OCI-LY7 (cell line): ENCODE results near the gene AXL. TPM values are rescaled to one million over a fixed set of nuclear protein-coding genes. Genes with fewer than 3 reads are reported as not detected.

ENCODE experiments used
- BruUV-seq: library from RNA; stranded (reverse); fragments of 400-500 nt; replicated peaks from 2 replicates; lab custom pipeline; 2021; lab: Mats Ljungman, UMichigan
- CTCF ChIA-PET: fragments of 300-600 bp; sonication (Branson Sonifier 250); formaldehyde crosslinking; loops from one replicate; lab custom pipeline; 2022; ENCODE audit warnings: antibody characterized with exemption; ENCODE audit not compliant: unreplicated experiment; lab: Charles Lee
- POLR2A ChIA-PET: fragments of 300-600 bp; sonication (Branson Sonifier 250); formaldehyde crosslinking; loops from one replicate; lab custom pipeline; 2022; ENCODE audit warnings: antibody characterized with exemption; lab: Charles Lee
- DNase-seq: peaks from one replicate; pipeline ENCODE4 v3.0.0-alpha.2; 2015; ENCODE audit warnings: low spot score
- H2AFZ ChIP-seq: fragments of 200-600 bp; sonication (generic), shearing (Covaris generic); 2 replicates; pipeline ENCODE4 v1.6.1; 2014; ENCODE audit warnings: mild to moderate bottlenecking, antibody characterized with exemption, low read length, moderate library complexity
- H3K27ac ChIP-seq: fragments of 200-600 bp; sonication (generic); 2 replicates; pipeline ENCODE4 v1.5.1; 2014; ENCODE audit warnings: mixed run types, low read depth, mild to moderate bottlenecking, moderate library complexity, low read length, inconsistent platforms; ENCODE audit not compliant: poor library complexity, severe bottlenecking
- H3K36me3 ChIP-seq: fragments of 200-600 bp; sonication (generic); 2 replicates; pipeline ENCODE4 v1.6.1; 2014; ENCODE audit warnings: mild to moderate bottlenecking, antibody characterized with exemption, low read length, moderate library complexity, mixed read lengths; ENCODE audit not compliant: insufficient read depth
- H3K4me1 ChIP-seq: fragments of 200-600 bp; sonication (generic); 2 replicates; pipeline ENCODE4 v1.5.1; 2014; ENCODE audit warnings: mild to moderate bottlenecking, low read length; ENCODE audit not compliant: insufficient read depth, poor library complexity, severe bottlenecking
- H3K4me2 ChIP-seq: fragments of 200-600 bp; sonication (generic); 2 replicates; pipeline ENCODE4 v1.6.1; 2014; ENCODE audit warnings: mild to moderate bottlenecking, low read length
- H3K4me3 ChIP-seq: fragments of 200-600 bp; sonication (generic); 2 replicates; pipeline ENCODE4 v1.5.1; 2014; ENCODE audit warnings: mild to moderate bottlenecking, low read depth, low read length; ENCODE audit not compliant: poor library complexity, severe bottlenecking
- H3K79me2 ChIP-seq: fragments of 200-600 bp; sonication (generic); 2 replicates; pipeline ENCODE4 v1.6.1; 2016; ENCODE audit warnings: low read depth, mild to moderate bottlenecking, low read length, moderate library complexity, mixed read lengths; ENCODE audit not compliant: insufficient read depth
- H3K9me2 ChIP-seq: fragments of 200-600 bp; sonication (generic); 2 replicates; pipeline ENCODE4 v1.6.1; 2016; ENCODE audit warnings: mild to moderate bottlenecking, low read length, mixed read lengths; ENCODE audit not compliant: insufficient read depth
- H3K9me3 ChIP-seq: fragments of 200-600 bp; sonication (generic); 2 replicates; pipeline ENCODE4 v1.6.1; 2014; ENCODE audit warnings: mild to moderate bottlenecking, mixed run types, low read length, mixed read lengths
- H4K20me1 ChIP-seq: fragments of 200-600 bp; sonication (generic); 2 replicates; pipeline ENCODE4 v1.6.1; 2014; ENCODE audit warnings: mild to moderate bottlenecking, antibody characterized with exemption, low read length, moderate library complexity, mixed read lengths; ENCODE audit not compliant: insufficient read depth
- CTCF ChIP-seq: fragments of 200-600 bp; sonication (generic); conservative IDR thresholded peaks from 2 replicates; pipeline ENCODE4 v1.5.1; 2014; ENCODE audit warnings: mild to moderate bottlenecking, antibody characterized with exemption, low read length, moderate library complexity, mixed read lengths
- EZH2phosphoT487 ChIP-seq: fragments of 200-600 bp; sonication (generic); IDR thresholded peaks from 2 replicates; pipeline ENCODE4 v1.6.1; 2018; ENCODE audit warnings: low read depth, borderline replicate concordance, mild to moderate bottlenecking, mixed run types, antibody characterized with exemption, low read length, moderate library complexity, mixed read lengths
- intact Hi-C: fragments of 100-400 bp; cut with micrococcal nuclease; formaldehyde crosslinking; loops from one replicate; pipeline ENCODE4 v1.10.0; 2022; ENCODE audit not compliant: unreplicated experiment
- total RNA-seq, 2 experiments: library from RNA; depleted of rRNA in 1 of 2; stranded (reverse); fragments of >200 nt in 1 of 2; shearing (Covaris generic) in 1 of 2; gene quantifications; 2 replicates each; pipeline ENCODE4 v1.2.3, GENCODE V29; 2014 to 2022

AXL gene
- total RNA-seq, 2 experiments from 2014 or later, result not detected

DNA sequence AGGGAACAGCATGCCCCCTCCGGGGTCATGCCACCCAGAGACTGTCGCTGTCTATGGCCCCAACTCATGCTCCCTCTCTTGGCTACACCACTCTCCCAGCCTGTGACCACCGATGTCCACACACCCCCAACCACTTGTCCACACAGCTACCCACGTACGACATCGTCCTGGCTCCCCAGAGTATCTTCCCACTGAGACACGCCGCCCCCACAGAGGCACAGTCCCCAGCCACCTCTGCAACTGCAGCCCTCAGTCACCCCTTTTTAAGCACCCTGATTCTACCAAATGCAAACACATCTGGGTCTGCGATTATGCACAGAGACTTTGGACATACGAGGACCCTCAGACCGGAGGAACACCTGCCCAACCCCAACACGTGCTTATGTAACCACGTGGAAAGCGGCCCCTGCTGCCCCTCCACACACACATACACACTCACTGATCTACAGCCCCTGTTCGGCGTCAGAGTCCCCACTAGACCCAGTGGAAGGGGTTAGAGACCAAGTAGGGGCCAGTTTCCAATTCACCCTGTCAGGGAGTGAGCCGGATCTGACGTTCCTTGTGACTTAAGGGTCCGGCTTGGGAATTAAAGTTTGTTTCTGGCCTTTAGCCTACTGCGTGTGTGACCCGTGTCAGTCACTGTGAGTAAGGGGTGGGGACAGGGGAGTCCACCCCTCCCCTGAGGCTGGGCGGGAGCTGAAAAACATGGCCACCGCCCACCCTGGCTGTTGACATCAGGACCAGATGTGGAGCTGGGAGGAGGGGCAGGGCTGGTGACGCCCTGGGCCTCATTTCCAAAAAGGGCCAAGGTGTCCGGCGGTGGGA lies 11.9 kb upstream of the AXL start:
- CTCF ChIA-PET, result interaction anchor here (0.6 kb wide), 1 partner anchor 1300 kb away, joined by 3 read pairs; no protein-coding TSS in a partner anchor
- H4K20me1 ChIP-seq, result no peaks in the 10 kb centered on the region

DNA sequence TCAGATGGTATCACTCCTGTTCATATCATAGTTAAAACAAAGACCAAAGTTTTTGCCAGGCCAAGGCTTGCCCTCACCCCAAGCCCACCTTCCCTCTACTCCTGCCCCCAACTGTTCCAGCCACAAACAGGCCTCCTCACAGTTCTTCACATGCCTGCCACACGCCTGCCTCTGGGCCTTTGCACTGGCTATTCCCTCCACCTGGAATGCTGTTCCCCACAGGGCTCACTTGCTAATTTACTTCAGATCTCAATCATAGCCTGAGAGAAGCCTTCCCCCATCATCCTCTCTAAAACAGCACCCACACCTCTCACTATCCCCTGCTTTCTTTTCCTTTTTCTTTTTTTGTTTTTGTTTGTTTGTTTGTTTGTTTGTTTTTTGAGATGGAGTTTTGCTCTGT lies 4.9 kb upstream of the AXL start:
- no peaks in the 10 kb centered on the region for H3K4me1 ChIP-seq
- TF ChIP-seq EZH2phosphoT487, result no peak
- TF ChIP-seq CTCF, result no peak
- H3K9me2 ChIP-seq, result no peaks in the 10 kb centered on the region
- no peak for DNase-seq
- POLR2A ChIA-PET, result no interaction called here
- H3K36me3 ChIP-seq, result no peaks in the 10 kb centered on the region
- no peak overlapping the region for H3K27ac ChIP-seq
- no peaks in the 10 kb centered on the region for H4K20me1 ChIP-seq
- H3K79me2 ChIP-seq, result no peaks in the 10 kb centered on the region
- intact Hi-C loops, result no loop called here
- no peak overlapping the region for H3K4me3 ChIP-seq
- CTCF ChIA-PET, result no interaction called here
- H3K4me2 ChIP-seq, result no peak overlapping the region
- H3K9me3 ChIP-seq, result no peaks in the 10 kb centered on the region
- BruUV-seq, result no TSS peak
- H2AFZ ChIP-seq, result no peak overlapping the region

More for the DNA sequence above, 11.9 kb upstream of the AXL start:
- H3K79me2 ChIP-seq, result no peaks in the 10 kb centered on the region
- intact Hi-C loops, result no loop called here
- no peak for DNase-seq
- no peaks in the 10 kb centered on the region for H3K4me1 ChIP-seq
- POLR2A ChIA-PET, result no interaction called here
- no peaks in the 10 kb centered on the region for H3K9me2 ChIP-seq
- no peaks in the 10 kb centered on the region for H3K36me3 ChIP-seq
- no peaks in the 10 kb centered on the region for H3K9me3 ChIP-seq
- no peak for TF ChIP-seq CTCF
- TF ChIP-seq EZH2phosphoT487, result no peak
- H3K4me2 ChIP-seq, result no peak overlapping the region
- H3K4me3 ChIP-seq, result no peak overlapping the region
- BruUV-seq, result no TSS peak
- H2AFZ ChIP-seq, result no peak overlapping the region
- H3K27ac ChIP-seq, result no peak overlapping the region

DNA sequence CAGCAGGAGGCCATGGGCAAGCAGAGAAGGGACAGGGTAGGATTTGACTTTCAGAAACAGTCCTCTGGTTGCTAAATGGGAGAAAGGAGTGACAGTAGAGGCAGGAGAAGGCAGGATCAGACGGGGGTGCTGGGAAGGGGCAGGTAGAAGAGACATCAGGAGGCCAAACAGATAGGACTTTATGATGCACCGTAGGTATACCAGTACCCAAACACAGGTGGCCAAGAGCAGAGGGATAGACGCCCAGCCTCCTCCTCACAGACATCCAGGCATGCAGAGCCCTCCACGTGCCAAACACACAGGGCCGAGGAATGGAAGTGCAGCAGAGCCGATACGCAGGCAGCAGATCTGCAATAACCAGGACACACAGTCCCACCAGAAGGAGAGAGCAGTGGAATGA lies 1.3 kb upstream of the AXL start:
- no peak overlapping the region for H3K27ac ChIP-seq
- CTCF ChIA-PET, result no interaction called here
- H3K9me3 ChIP-seq, result no peaks in the 10 kb centered on the region
- no peak for DNase-seq
- H2AFZ ChIP-seq, result no peak overlapping the region
- H3K4me3 ChIP-seq, result no peak overlapping the region
- intact Hi-C loops, result no loop called here
- H3K36me3 ChIP-seq, result no peaks in the 10 kb centered on the region
- no peaks in the 10 kb centered on the region for H3K9me2 ChIP-seq
- POLR2A ChIA-PET, result no interaction called here
- H3K79me2 ChIP-seq, result no peaks in the 10 kb centered on the region
- H3K4me2 ChIP-seq, result no peak overlapping the region
- TF ChIP-seq CTCF (no peak), EZH2phosphoT487 (no peak)
- H4K20me1 ChIP-seq, result no peaks in the 10 kb centered on the region
- BruUV-seq, result no TSS peak
- H3K4me1 ChIP-seq, result no peaks in the 10 kb centered on the region
